Endothelial cell (in vitro differentiated cells): Measurements from ENCODE around the gene LAMB1. TPM values are rescaled to one million over a fixed set of nuclear protein-coding genes. Genes with fewer than 3 reads are reported as not detected.

Experiments used
- DNase-seq: peaks from one replicate; pipeline ENCODE4 v3.0.0; 2021; ENCODE audit warnings: low spot score
- H3K27ac Mint-ChIP-seq: one replicate; pipeline ENCODE4 v1.8.0; 2021; ENCODE audit warnings: mixed read lengths, inconsistent platforms; ENCODE audit not compliant: unreplicated experiment
- H3K27me3 Mint-ChIP-seq: one replicate; pipeline ENCODE4 v1.8.0; 2021; ENCODE audit warnings: mild to moderate bottlenecking, moderate library complexity, mixed read lengths, inconsistent platforms; ENCODE audit not compliant: unreplicated experiment
- H3K36me3 Mint-ChIP-seq: one replicate; pipeline ENCODE4 v1.8.0; 2021; ENCODE audit warnings: mild to moderate bottlenecking, low read depth, mixed read lengths, inconsistent platforms; ENCODE audit not compliant: unreplicated experiment
- H3K4me1 Mint-ChIP-seq: one replicate; pipeline ENCODE4 v1.8.0; 2021; ENCODE audit warnings: mild to moderate bottlenecking, mixed read lengths, inconsistent platforms; ENCODE audit not compliant: unreplicated experiment
- H3K4me3 Mint-ChIP-seq: one replicate; pipeline ENCODE4 v1.8.0; 2021; ENCODE audit warnings: mild to moderate bottlenecking, mixed read lengths, inconsistent platforms; ENCODE audit not compliant: unreplicated experiment
- H3K9me3 Mint-ChIP-seq: one replicate; pipeline ENCODE4 v1.8.0; 2021; ENCODE audit warnings: mixed read lengths, inconsistent platforms; ENCODE audit not compliant: unreplicated experiment
- CTCF ChIP-seq: fragments of 200-600 bp; sonication (generic); IDR thresholded peaks from one replicate; pipeline ENCODE4 v1.5.0; 2021; ENCODE audit warnings: antibody characterized with exemption; ENCODE audit not compliant: unreplicated experiment
- total RNA-seq: library from RNA; stranded (reverse); fragmentation: NEBNext Ultra II Directional; extraction: Animal tissue kit (Norgen Biotek cat#: 25700); gene quantifications from one replicate; pipeline ENCODE4 v1.2.1, GENCODE V29; 2021; ENCODE audit not compliant: unreplicated experiment

The LAMB1 gene
- total RNA-seq, 1 donor from 2014 or later = 453 TPM

DNA sequence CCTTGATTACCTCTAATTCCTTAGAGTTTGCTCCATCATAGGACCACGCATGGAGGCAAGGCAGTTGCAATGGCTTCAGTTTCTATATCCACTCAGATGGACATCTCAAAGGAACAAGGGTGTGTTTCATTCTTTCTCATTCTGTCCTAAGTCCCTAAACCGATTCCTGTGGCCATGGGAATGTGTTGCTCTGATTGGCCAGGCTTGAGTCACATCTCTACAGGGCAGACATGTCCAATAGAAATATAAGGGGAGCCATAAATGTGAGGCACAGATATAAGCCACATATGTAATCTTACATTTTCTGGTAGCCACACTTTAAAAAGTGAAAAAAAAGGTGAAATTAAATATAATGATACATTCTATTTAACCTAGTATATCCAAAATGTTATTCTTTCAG lies 128.8 kb downstream of the LAMB1 start:
- Mint-ChIP-seq H3K36me3 (no peaks in the 10 kb centered on the region), H3K27ac (no peak overlapping the region), H3K9me3 (no peaks in the 10 kb centered on the region), H3K4me3 (no peak overlapping the region), H3K27me3 (peaks cover 3% of the 10 kb centered on the region), H3K4me1 (peaks cover 28% of the 10 kb centered on the region)
- DNase-seq = no peak
- TF ChIP-seq CTCF = no peak

Other genes starting within 250 kb of the LAMB1 start
- not detected for gene SLC26A3, start 199.9 kb downstream of the LAMB1 start, total RNA-seq
- gene DLD, start 112.0 kb downstream of the LAMB1 start, total RNA-seq = 89.9 TPM
- gene LAMB4, start 127.2 kb upstream of the LAMB1 start, total RNA-seq = 1.1 TPM